SK-N-MC (cell line): ENCODE measurements around the gene JADE2.
"Not testable (repeated sequence)": the region's sequence is repeated elsewhere in the genome, so short reads cannot be mapped to it uniquely, and the experiment has no call there.

Experiments
- EZH2 ChIP-seq: fragments of 200-600 bp; sonication (generic); IDR thresholded peaks from one replicate; pipeline ENCODE4 v1.6.1; 2017; ENCODE audit warnings: antibody characterized with exemption
- FOXP2 ChIP-seq: optimal IDR thresholded peaks from 2 replicates; pipeline ENCODE3; 2011; ENCODE audit warnings: mild to moderate bottlenecking, moderate library complexity; ENCODE audit not compliant: insufficient read depth; ENCODE audit errors: extremely low read length, control extremely low read depth
- POLR2AphosphoS5 ChIP-seq: IDR thresholded peaks from 2 replicates; pipeline ENCODE4 v1.6.1; 2012; ENCODE audit warnings: mild to moderate bottlenecking, low read depth, low read length, borderline replicate concordance

DNA sequence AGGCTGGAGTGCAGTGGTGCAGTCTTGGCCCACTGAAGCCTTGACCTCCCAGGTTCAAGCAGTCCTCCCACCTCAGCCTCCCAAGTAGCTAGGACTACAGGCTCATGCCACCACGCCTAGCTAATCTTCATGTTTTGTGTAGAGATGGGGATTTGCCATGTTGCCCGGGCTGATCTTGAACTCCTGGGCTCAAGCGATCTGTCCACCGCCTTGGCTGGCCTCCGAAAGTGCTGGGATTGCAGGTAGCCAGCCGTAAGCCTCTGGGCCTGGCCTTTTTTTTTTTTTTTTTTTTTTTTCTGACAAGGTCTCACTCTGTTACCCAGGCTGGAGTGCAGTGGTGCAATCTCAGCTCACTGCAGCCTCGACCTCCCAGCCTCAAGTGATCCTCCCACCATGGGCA lies 27.2 kb downstream of the JADE2 start:
- TF ChIP-seq EZH2, POLR2AphosphoS5, FOXP2: not testable (repeated sequence)
